Right cardiac atrium (tissue), 5 donors: ENCODE measurements around the gene ENDOU. TPM values are rescaled to one million over a fixed set of nuclear protein-coding genes. Genes with fewer than 3 reads are reported as not detected.

Experiments used
- ATAC-seq, 2 donors: fragments of 200-7000 bp; cut with Tn5 transposase; one replicate each; pipeline versions ENCODE4 v1.8.0 to v1.9.1; 2020; ENCODE audit warnings: moderate library complexity in 2 of 2, mild to moderate bottlenecking in 1 of 2
- DNase-seq, 3 donors: peaks; one replicate each; pipeline ENCODE4 v3.0.0-alpha.2; 2020
- H3K27ac ChIP-seq: one replicate; pipeline ENCODE4 v1.5.1; 2013; ENCODE audit warnings: mild to moderate bottlenecking, low read length, control low read depth, moderate library complexity
- H3K27me3 ChIP-seq: one replicate; pipeline ENCODE4 v1.6.1; 2013; ENCODE audit not compliant: control insufficient read depth, insufficient read depth
- H3K4me1 ChIP-seq: one replicate; pipeline ENCODE4 v1.6.1; 2013; ENCODE audit warnings: low read length; ENCODE audit not compliant: control insufficient read depth, insufficient read depth
- H3K4me3 ChIP-seq: one replicate; pipeline ENCODE4 v1.5.1; 2013; ENCODE audit warnings: low read length, control low read depth
- H3K9me3 ChIP-seq: one replicate; pipeline ENCODE4 v1.6.1; 2013; ENCODE audit warnings: low read length; ENCODE audit not compliant: control insufficient read depth
- WGBS: extraction: QIAGEN DNeasy Blood & Tissue Kit; methylation state at CpG from one replicate; pipeline ENCODE4 v1.1.7; 2013; 5-methylcytosine and 5-hydroxymethylcytosine counted together
- intact Hi-C, 4 donors: fragments of 100-400 bp; cut with DNase I; formaldehyde crosslinking; loops; one replicate each; pipeline versions ENCODE4 v1.11.0 to v1.14.0; 2022 to 2023
- polyA plus RNA-seq: library from polyadenylated mRNA; stranded (reverse); fragments of 200-250 nt; gene quantifications from one replicate; pipeline ENCODE4 v1.2.3, GENCODE V29; 2013
- total RNA-seq, 4 donors: library from RNA; stranded (reverse); fragmentation: NEBNext Ultra II Directional; extraction: Animal tissue kit (Norgen Biotek cat#: 25700); gene quantifications; one replicate each; pipeline ENCODE4 v1.2.1, GENCODE V29; 2021
- donor health status: healthy with polysubstance abuse.
- donor health status: DM: no; HTN: yes; CAD: no.
- donor health status: DM: no; HTN: no; CAD: no.
- donor health status: DM: no; HTN: yes; CAD: no; lungs with severe emphysema.
- donor health status: DM: yes; HTN: yes; CAD: no.

ENDOU gene
- total and polyA plus RNA-seq, 5 donors = 0.28 to 0.86 (median 0.45) TPM

DNA sequence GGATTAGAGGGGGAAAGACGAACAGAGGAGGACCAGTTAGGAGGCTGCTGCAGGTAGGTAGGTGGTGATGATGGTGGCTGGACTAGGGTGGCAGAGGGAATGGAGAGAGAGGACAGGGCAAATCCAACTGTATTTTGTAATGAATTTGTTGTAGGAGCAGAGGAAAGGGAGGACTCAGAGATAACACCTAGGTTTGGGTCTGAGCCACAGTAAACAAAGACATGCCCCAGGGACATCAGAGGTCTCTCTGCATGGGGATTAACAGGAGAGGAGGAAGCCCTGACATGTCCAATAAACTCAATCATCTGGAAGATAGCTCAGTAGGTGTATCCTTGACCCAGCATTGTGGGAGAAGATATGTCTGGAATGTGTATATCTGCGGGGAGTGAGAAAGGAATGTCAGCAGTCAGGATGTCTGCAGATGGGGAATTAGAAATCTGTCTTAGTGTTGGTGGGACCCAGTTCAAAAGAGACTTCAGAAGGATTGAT, 43.1 kb upstream of the ENDOU start:
- no peaks in the 10 kb centered on the region for H3K4me1 ChIP-seq
- H3K4me3 ChIP-seq = no peak overlapping the region
- 47% methylated on average over 2 of the region's 2 CpGs for WGBS
- no peaks in the 10 kb centered on the region for H3K27me3 ChIP-seq
- ATAC-seq = no peak
- no peaks in the 10 kb centered on the region for H3K9me3 ChIP-seq
- no peak overlapping the region for H3K27ac ChIP-seq
- no peak for DNase-seq
- intact Hi-C loops = loop anchor here in 1 of 4 donors (5.0 kb wide), 1 partner anchor 51 kb away; no protein-coding TSS in a partner anchor

DNA sequence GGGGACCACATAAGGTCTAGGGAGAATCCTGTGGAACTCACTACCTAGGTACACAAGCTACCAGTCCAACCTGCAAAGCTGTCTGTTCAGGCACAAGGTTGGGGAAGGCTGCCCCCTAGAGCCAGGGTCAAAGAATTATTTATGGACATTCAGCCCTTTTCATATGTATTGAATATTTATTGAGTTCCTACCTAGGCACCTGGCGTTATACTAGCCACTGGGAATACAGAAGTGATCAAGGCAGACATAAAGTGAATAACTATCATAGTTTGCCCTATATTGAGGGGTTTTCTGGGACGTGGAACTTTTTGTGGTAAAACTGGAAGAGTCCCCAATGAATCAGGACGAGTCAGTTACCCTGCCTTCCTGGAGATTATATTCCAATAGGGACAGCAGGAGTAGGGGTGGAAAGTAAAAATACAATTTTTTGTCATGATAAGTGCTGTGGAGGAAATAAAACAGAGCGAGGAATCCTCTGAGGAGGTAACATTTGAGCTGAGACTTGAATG, 42.0 kb upstream of the ENDOU start:
- H3K27ac ChIP-seq = no peak overlapping the region
- no peaks in the 10 kb centered on the region for H3K27me3 ChIP-seq
- H3K4me3 ChIP-seq = no peak overlapping the region
- peak in 2 of 3 donors; percentile 58 for DNase-seq
- no peaks in the 10 kb centered on the region for H3K9me3 ChIP-seq
- no peaks in the 10 kb centered on the region for H3K4me1 ChIP-seq
- WGBS = 68% methylated on average over 4 of the region's 4 CpGs
- peak in 1 of 2 donors; percentile 22 for ATAC-seq
- intact Hi-C loops = loop anchor here in 2 of 4 donors (2.0 to 5.0 kb wide), 2 partner anchors 50 to 52 kb away; no protein-coding TSS in a partner anchor

- Histone ChIP-seq H3K27me3 (no peaks in the 10 kb centered on the region), H3K4me1 (no peaks in the 10 kb centered on the region), H3K9me3 (no peaks in the 10 kb centered on the region), H3K4me3 (no peak overlapping the region), H3K27ac (no peak overlapping the region)
- DNase-seq (no peak), ATAC-seq (peak in 1 of 2 donors; percentile 7)
- WGBS = 72% methylated on average over 5 of the region's 5 CpGs
- intact Hi-C loops = loop anchor here in 2 of 4 donors (2.0 to 5.0 kb wide), 2 partner anchors 49 to 52 kb away; no protein-coding TSS in a partner anchor
Observed at GRCh38 chr12:47766502-47767215, 41.4 kb upstream of the ENDOU start.

- Histone ChIP-seq H3K27ac (no peak overlapping the region), H3K4me1 (peaks cover 4% of the 10 kb centered on the region), H3K9me3 (no peaks in the 10 kb centered on the region), H3K27me3 (no peaks in the 10 kb centered on the region), H3K4me3 (no peak overlapping the region)
- intact Hi-C loops = no loop called here
- DNase-seq (peak in 1 of 3 donors; percentile 13), ATAC-seq (no peak)
- 77% methylated on average over 8 of the region's 8 CpGs for WGBS
Observed at GRCh38 chr12:47763481-47764346, 38.4 kb upstream of the ENDOU start.

- Histone ChIP-seq H3K4me1 (peaks cover 4% of the 10 kb centered on the region), H3K4me3 (no peak overlapping the region), H3K27ac (no peak overlapping the region), H3K9me3 (no peaks in the 10 kb centered on the region), H3K27me3 (no peaks in the 10 kb centered on the region)
- WGBS = 65% methylated on average over 3 of the region's 3 CpGs
- DNase-seq (peak in 1 of 3 donors; percentile 11), ATAC-seq (no peak)
- intact Hi-C loops = no loop called here
Observed at GRCh38 chr12:47762850-47763465, 37.7 kb upstream of the ENDOU start.

DNA sequence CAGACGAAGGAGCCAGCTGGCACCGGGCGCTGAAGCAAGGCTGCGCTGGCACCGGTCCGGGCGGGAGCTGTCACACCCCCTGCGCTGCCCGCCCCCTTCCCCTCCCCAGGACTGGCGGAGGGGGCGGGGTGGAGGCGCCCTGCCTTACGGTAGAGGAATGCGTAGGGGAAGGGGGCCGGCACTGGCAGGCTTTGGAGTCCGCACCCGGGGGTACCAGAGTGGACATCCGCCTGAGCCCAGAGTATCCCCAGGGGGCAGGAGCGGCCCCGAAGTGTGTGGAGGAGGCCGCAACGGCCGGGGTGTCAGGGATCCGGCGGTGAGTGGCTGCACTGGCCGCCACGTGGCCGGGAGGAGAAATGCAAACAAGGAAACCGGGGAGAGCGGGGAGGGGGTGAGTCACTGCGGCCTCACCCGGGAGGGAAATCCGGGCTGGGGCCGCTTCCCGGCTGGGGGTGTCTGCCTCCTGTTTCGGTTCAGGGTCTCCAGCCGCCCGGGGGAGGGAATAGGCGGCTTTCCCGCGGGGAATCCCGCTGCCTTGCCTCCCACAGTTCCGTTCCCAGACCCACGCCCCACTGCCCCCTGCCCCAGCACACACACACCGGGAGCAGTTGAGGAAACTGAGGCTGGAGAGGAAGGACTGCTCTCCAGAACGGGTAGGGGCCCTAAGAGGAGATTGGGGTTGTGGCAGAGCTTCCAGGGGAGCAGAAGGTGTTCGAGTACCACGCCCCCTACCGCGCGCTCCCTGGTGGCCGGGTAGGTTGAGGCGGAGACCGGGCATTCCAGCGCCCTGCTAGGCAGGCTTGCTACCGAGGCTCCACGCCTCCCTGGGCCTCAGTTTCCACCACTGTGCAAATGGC, 33.8 kb upstream of the ENDOU start, which contains the start of gene RAPGEF3:
TSS of gene RAPGEF3 (minus strand) at position 47 of the 857 bp plus-strand sequence. CDS start 324 bp downstream, outside the sequence.
- intact Hi-C loops = no loop called here
- DNase-seq (peak; percentile 87 to 95 (median 95)), ATAC-seq (peak; percentile 90 to 91)
- Histone ChIP-seq H3K27ac (peak within 1 kb of the TSS; percentile 44), H3K4me1 (peaks cover 15% of the 10 kb centered on the region), H3K9me3 (no peaks in the 10 kb centered on the region), H3K4me3 (peak within 1 kb of the TSS; percentile 51), H3K27me3 (no peaks in the 10 kb centered on the region)
- WGBS = 3% methylated on average over 57 of the region's 57 CpGs

GRCh38 chr12:47758584-47758833, 33.2 kb upstream of the ENDOU start:
- WGBS = 2% methylated on average over 10 of the region's 10 CpGs
- Histone ChIP-seq H3K27ac (peak overlapping the region; percentile 33), H3K9me3 (no peaks in the 10 kb centered on the region), H3K4me1 (peaks cover 17% of the 10 kb centered on the region), H3K27me3 (no peaks in the 10 kb centered on the region), H3K4me3 (peak overlapping the region; percentile 51)
- intact Hi-C loops = no loop called here
- no peak for ATAC-seq
- no peak for DNase-seq

DNA sequence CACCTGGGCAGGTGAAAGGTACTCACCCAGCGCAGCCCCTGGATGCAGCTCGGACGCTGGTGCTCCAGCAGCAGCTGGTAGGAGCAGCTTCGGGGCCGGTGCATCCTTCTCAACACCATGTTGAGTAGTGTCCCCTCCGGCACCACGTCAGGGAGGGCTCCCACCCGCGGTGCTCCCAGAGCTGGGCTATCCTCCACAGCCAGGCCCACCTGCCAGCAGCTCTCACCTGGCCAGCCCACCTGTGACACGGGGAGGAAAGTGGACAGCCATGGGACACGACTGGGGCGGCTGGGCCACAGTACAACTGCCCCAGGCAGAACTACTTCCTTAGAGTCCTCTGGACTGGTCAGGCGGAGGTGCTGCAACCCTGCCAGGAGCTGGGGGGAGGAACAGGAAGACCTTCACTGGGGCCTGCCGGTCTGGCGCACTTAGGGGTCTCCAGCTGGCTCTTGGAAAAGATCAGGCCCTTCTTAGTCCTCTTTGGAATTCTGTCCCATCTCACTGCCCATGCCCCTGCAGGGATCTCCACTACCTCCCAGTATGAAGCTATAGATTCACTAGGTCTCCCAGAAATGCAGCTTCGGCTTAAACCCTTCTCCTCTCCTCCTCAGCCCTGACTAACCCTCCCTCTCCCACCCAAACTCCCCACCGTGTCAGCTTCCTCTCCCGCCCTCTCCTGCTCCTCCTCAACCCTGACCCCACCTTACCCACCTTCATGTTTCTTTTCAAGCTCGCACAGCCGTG, 32.7 kb upstream of the ENDOU start:
- peaks cover 19% of the 10 kb centered on the region for H3K4me1 ChIP-seq
- peak overlapping the region; percentile 51 for H3K4me3 ChIP-seq
- peak; percentile 5 to 36 for ATAC-seq
- DNase-seq = peak; percentile 57 to 84 (median 83)
- WGBS = 41% methylated on average over 20 of the region's 20 CpGs
- H3K27ac ChIP-seq = peak overlapping the region; percentile 44
- H3K9me3 ChIP-seq = no peaks in the 10 kb centered on the region
- intact Hi-C loops = no loop called here
- no peaks in the 10 kb centered on the region for H3K27me3 ChIP-seq

- ATAC-seq = no peak
- 50% methylated on average over 7 of the region's 7 CpGs for WGBS
- H3K4me3 ChIP-seq = peak overlapping the region; percentile 51
- intact Hi-C loops = no loop called here
- no peak for DNase-seq
- no peaks in the 10 kb centered on the region for H3K9me3 ChIP-seq
- H3K4me1 ChIP-seq = peaks cover 23% of the 10 kb centered on the region
- peak overlapping the region; percentile 44 for H3K27ac ChIP-seq
- no peaks in the 10 kb centered on the region for H3K27me3 ChIP-seq
Observed at GRCh38 chr12:47757364-47757839, 32.1 kb upstream of the ENDOU start.
